Panc1 (cell line): ENCODE data around the gene VPS35L.

ENCODE experiments used
- CTCF ChIP-seq: fragments of 450-650 bp; IDR thresholded peaks from 2 replicates; pipeline ENCODE4 v1.5.1; 2017; ENCODE audit warnings: mild to moderate bottlenecking
- POLR2AphosphoS5 ChIP-seq: IDR thresholded peaks from 2 replicates; pipeline ENCODE4 v1.6.1; 2012; ENCODE audit warnings: mild to moderate bottlenecking, low read depth, low read length, moderate library complexity
- REST ChIP-seq, 2 experiments: IDR thresholded peaks; 2 replicates each; pipeline ENCODE4 v1.6.1; 2011 to 2012; ENCODE audit warnings: low read depth in 2 of 2, control low read depth in 1 of 2, low read length in 1 of 2, mild to moderate bottlenecking in 1 of 2, moderate library complexity in 1 of 2; ENCODE audit not compliant: insufficient read depth in 1 of 2
- SIN3A ChIP-seq: IDR thresholded peaks from 2 replicates; pipeline ENCODE4 v1.6.1; 2012; ENCODE audit warnings: low read depth, mild to moderate bottlenecking, low read length, moderate library complexity, borderline replicate concordance; ENCODE audit not compliant: insufficient read depth

GRCh38 chr16:19713697-19714096, 158.2 kb downstream of the VPS35L start:
- no peak for TF ChIP-seq REST (IDR thresholded peaks at IDR 0.05; ENCODE audit: insufficient read depth in 1 of 2, low read depth in 2 of 2, low read length in 1 of 2)
- TF ChIP-seq CTCF: no peak
- TF ChIP-seq POLR2AphosphoS5: no peak
- TF ChIP-seq SIN3A: no peak
